H1 (cell line): ENCODE results near the gene PRDX2. TPM values are rescaled to one million over a fixed set of nuclear protein-coding genes. Genes with fewer than 3 reads are reported as not detected.
A peak's percentile ranks its signal among the peaks of the same experiment; 100 is the strongest.

Experiments used
- ASH2L ChIP-seq: fragments of 200-600, 300-600 bp; sonication (generic); IDR thresholded peaks from one replicate; pipeline ENCODE4 v1.7.1; 2017; ENCODE audit warnings: low read length
- ATF2 ChIP-seq: IDR thresholded peaks from 2 replicates; pipeline ENCODE4 v1.6.1; 2012; ENCODE audit warnings: low read length, inconsistent platforms
- BACH1 ChIP-seq: IDR thresholded peaks from 2 replicates; pipeline ENCODE4 v1.6.1; 2012; ENCODE audit warnings: low read length, improper control_type of control experiment
- CEBPB ChIP-seq: IDR thresholded peaks from 2 replicates; pipeline ENCODE4 v1.6.1; 2012; ENCODE audit warnings: low read depth, low read length
- CHD1 ChIP-seq: IDR thresholded peaks from 2 replicates; pipeline ENCODE4 v1.6.1; 2012; ENCODE audit warnings: low read depth, low read length, improper control_type of control experiment
- CHD2 ChIP-seq: IDR thresholded peaks from 2 replicates; pipeline ENCODE4 v1.6.1; 2012; ENCODE audit warnings: low read length, improper control_type of control experiment
- EP300 ChIP-seq, 2 experiments: IDR thresholded peaks; 1 replicate in 1 of 2; 2 replicates in 1 of 2; pipeline ENCODE4 v1.6.1; 2011 to 2012; ENCODE audit warnings: low read depth in 2 of 2, low read length in 2 of 2, mild to moderate bottlenecking in 2 of 2, borderline replicate concordance in 1 of 2, inconsistent platforms in 1 of 2, moderate library complexity in 1 of 2
- EZH2 ChIP-seq: fragments of 200-600 bp; sonication (generic); IDR thresholded peaks from 2 replicates; pipeline ENCODE4 v1.7.1; 2012; ENCODE audit warnings: low read depth, mild to moderate bottlenecking, moderate library complexity, low read length, inconsistent platforms; ENCODE audit not compliant: severe bottlenecking
- KDM4A ChIP-seq: IDR thresholded peaks from one replicate; pipeline ENCODE4 v1.7.1; 2012; ENCODE audit warnings: low read depth, mild to moderate bottlenecking, moderate library complexity, low read length, inconsistent platforms; ENCODE audit not compliant: severe bottlenecking
- KDM5A ChIP-seq: fragments of 200-600 bp; IDR thresholded peaks from 2 replicates; pipeline ENCODE4 v1.7.1; 2012; ENCODE audit warnings: mild to moderate bottlenecking, low read length, inconsistent platforms, mixed read lengths
- MAX ChIP-seq: IDR thresholded peaks from 2 replicates; pipeline ENCODE4 v1.6.1; 2012; ENCODE audit warnings: inconsistent platforms
- POLR2AphosphoS5 ChIP-seq: IDR thresholded peaks from 2 replicates; pipeline ENCODE4 v1.6.1; 2011; ENCODE audit warnings: low read depth, low read length
- POU5F1 ChIP-seq: IDR thresholded peaks from 2 replicates; pipeline ENCODE4 v1.6.1; 2011; ENCODE audit warnings: low read depth, mild to moderate bottlenecking, low read length, moderate library complexity
- RAD21 ChIP-seq, 2 experiments: IDR thresholded peaks in 1 of 2; conservative IDR thresholded peaks in 1 of 2; 2 replicates each; pipeline ENCODE4 v1.6.1; 2011; ENCODE audit warnings: low read depth in 2 of 2, low read length in 2 of 2, improper control_type of control experiment in 1 of 2, inconsistent platforms in 1 of 2, mild to moderate bottlenecking in 1 of 2, moderate library complexity in 1 of 2
- RBBP5 ChIP-seq: IDR thresholded peaks from 2 replicates; pipeline ENCODE4 v1.7.1; 2012; ENCODE audit warnings: low read depth, mild to moderate bottlenecking, inconsistent platforms, low read length, moderate library complexity, borderline replicate concordance
- RXRA ChIP-seq: IDR thresholded peaks from 2 replicates; pipeline ENCODE4 v1.6.1; 2011; ENCODE audit warnings: low read depth, mild to moderate bottlenecking, low read length, moderate library complexity; ENCODE audit not compliant: insufficient read depth
- SP2 ChIP-seq: IDR thresholded peaks from 2 replicates; pipeline ENCODE4 v1.6.1; 2012; ENCODE audit warnings: mild to moderate bottlenecking, low read length, inconsistent platforms
- SP4 ChIP-seq: IDR thresholded peaks from 2 replicates; pipeline ENCODE4 v1.6.1; 2012; ENCODE audit warnings: low read length, inconsistent platforms
- TAF1 ChIP-seq: IDR thresholded peaks from 2 replicates; pipeline ENCODE4 v1.6.1; 2011; ENCODE audit warnings: mild to moderate bottlenecking, low read depth, low read length
- polyA plus RNA-seq, 7 experiments: library from polyadenylated mRNA; depleted of rRNA in 3 of 7; stranded (reverse) in 5 of 7; unstranded in 2 of 7; fragments of >200 nt in 5 of 7; fragments of 200-250 nt in 2 of 7; gene quantifications; 1 replicate in 5 of 7; 2 replicates in 1 of 7; 4 replicates in 1 of 7; pipeline versions ENCODE4 v1.2.1 to v1.2.3, GENCODE V29; 2011 to 2013; ENCODE audit warnings: missing spikeins in 2 of 7, mixed read lengths in 2 of 7
- total RNA-seq: library from RNA; stranded (reverse); fragmentation: NEBNext Ultra II Directional; extraction: Animal tissue kit (Norgen Biotek cat#: 25700); gene quantifications from 2 replicates; pipeline ENCODE4 v1.2.1, GENCODE V29; 2021
- TF ChIP-seq, protein P1 (sequence below): IDR thresholded peaks from 2 replicates; pipeline ENCODE4 v1.6.1; 2011; ENCODE audit warnings: low read depth, mild to moderate bottlenecking, low read length; ENCODE audit not compliant: insufficient read depth
- TF ChIP-seq, protein P2 (sequence below): IDR thresholded peaks from 2 replicates; pipeline ENCODE4 v1.6.1; 2011; ENCODE audit warnings: low read length, improper control_type of control experiment

PRDX2 gene
- total and polyA plus RNA-seq, 2 of the 8 experiments (the other 6 are each of a cell fraction or from before 2014, with no cell fraction given): 380 to 748 TPM

DNA sequence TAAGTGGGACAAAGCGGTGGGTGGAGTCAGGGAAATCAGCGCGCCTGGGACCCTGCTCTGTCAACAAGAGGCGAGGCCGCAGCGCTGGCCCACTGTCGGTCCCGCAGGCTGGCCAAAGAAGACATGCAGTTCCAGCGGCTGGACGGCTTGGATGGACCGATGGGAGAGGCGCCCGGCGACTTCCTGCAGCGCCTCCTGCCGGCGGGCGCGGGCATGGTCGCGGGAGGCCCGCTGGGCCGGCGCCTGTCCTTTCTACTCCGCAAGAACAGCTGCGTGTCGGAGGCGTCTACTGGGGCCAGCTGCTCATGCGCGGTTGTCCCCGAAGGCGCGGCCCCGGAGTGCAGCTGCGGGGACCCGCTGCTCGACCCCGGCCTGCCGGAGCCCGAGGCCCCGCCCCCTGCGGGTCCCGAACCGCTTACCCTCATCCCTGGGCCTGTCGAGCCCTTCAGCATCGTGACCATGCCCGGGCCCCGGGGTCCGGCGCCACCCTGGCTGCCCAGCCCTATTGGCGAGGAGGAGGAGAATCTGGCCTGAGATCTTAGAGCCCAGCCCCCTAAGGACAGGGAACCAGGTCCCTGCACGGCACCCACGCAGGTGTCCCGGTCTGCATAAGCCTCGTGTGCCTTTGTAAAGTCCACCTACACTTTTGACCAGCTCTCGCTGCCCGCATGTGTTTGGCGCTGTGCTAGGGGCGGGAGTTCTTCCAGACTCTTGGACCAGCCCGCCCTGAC lies 43.9 kb downstream of the PRDX2 start (continued):
- TF ChIP-seq SP4 (no peak), TAF1 (peak; percentile 63), RBBP5 (no peak; the same call in 1 of the 2 replicates), EP300 (IDR thresholded peaks at IDR 0.05; ENCODE audit: borderline replicate concordance in 1 of 2, low read depth in 2 of 2, low read length in 2 of 2) (no peak; a peak in 1 of 3 replicates), MAX (peak; percentile 58; the same call in 1 of the 2 replicates), KDM4A (peak; percentile 47), RAD21 (IDR thresholded peaks at IDR 0.05 in 1 of 2, conservative IDR thresholded peaks at IDR 0.05 in 1 of 2; ENCODE audit: low read depth in 2 of 2, low read length in 2 of 2) (peak; percentile 52 to 63), CEBPB (no peak), BACH1 (no peak), SP2 (no peak), EZH2 (no peak), POLR2AphosphoS5 (no peak; the same call in 1 of the 2 replicates), CHD2 (0 out of 2 replicates have a peak, but pooled peaks have one; percentile 30), RXRA (no peak), ATF2 (no peak), CHD1 (no peak), POU5F1 (no peak), ASH2L (no peak), KDM5A (no peak)
- TF ChIP-seq, protein P1, sequence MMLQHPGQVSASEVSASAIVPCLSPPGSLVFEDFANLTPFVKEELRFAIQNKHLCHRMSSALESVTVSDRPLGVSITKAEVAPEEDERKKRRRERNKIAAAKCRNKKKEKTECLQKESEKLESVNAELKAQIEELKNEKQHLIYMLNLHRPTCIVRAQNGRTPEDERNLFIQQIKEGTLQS: no peak
- TF ChIP-seq, protein P2, sequence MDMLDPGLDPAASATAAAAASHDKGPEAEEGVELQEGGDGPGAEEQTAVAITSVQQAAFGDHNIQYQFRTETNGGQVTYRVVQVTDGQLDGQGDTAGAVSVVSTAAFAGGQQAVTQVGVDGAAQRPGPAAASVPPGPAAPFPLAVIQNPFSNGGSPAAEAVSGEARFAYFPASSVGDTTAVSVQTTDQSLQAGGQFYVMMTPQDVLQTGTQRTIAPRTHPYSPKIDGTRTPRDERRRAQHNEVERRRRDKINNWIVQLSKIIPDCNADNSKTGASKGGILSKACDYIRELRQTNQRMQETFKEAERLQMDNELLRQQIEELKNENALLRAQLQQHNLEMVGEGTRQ: peak; percentile 37; the same call in 1 of the 2 replicates
